Tibial nerve (tissue), 4 donors: ENCODE measurements around the gene GON4L. TPM values are rescaled to one million over a fixed set of nuclear protein-coding genes. Genes with fewer than 3 reads are reported as not detected.
"Not testable (repeated sequence)": the region's sequence is repeated elsewhere in the genome, so short reads cannot be mapped to it uniquely, and the experiment has no call there.

Experiments
- DNase-seq, 2 donors: peaks; one replicate each; pipeline ENCODE4 v3.0.0-alpha.2; 2019; ENCODE audit warnings: low spot score in 2 of 2
- H3K27ac ChIP-seq, 4 donors: fragments of 200-600 bp; sonication (generic) in 3 of 4; one replicate each; pipeline ENCODE4 v1.5.1; 2017 to 2019; ENCODE audit warnings: mild to moderate bottlenecking in 1 of 4
- H3K27me3 ChIP-seq, 2 donors: fragments of 200-600 bp; sonication (generic) in 1 of 2; one replicate each; pipeline versions ENCODE4 v1.5.1 to v1.6.0; 2017 to 2019
- H3K36me3 ChIP-seq, 3 donors: fragments of 200-600 bp; sonication (generic); one replicate each; pipeline ENCODE4 v1.5.1; 2018 to 2019
- H3K4me1 ChIP-seq, 4 donors: fragments of 200-600 bp; sonication (generic) in 3 of 4; one replicate each; pipeline ENCODE4 v1.5.1; 2017 to 2019
- H3K4me3 ChIP-seq, 4 donors: fragments of 200-600 bp; sonication (generic) in 3 of 4; one replicate each; pipeline ENCODE4 v1.5.1; 2017 to 2019; ENCODE audit warnings: mild to moderate bottlenecking in 1 of 4, moderate library complexity in 1 of 4
- H3K9me3 ChIP-seq, 4 donors: fragments of 200-600 bp; sonication (generic) in 3 of 4; one replicate each; pipeline ENCODE4 v1.5.1; 2017 to 2019
- EP300 ChIP-seq, 2 donors: sonication (generic); formaldehyde crosslinking; IDR thresholded peaks; one replicate each; pipeline ENCODE4 v1.6.1; 2017; ENCODE audit warnings: antibody characterized with exemption in 2 of 2, mild to moderate bottlenecking in 1 of 2
- POLR2A ChIP-seq, 2 donors: fragments of 450-650 bp; IDR thresholded peaks; one replicate each; pipeline ENCODE4 v1.6.1; 2017; ENCODE audit warnings: antibody characterized with exemption in 2 of 2, mild to moderate bottlenecking in 2 of 2, moderate library complexity in 2 of 2
- WGBS, 2 donors: methylation state at CpG; one replicate each; pipeline ENCODE4 v1.1.5; 2018; 5-methylcytosine and 5-hydroxymethylcytosine counted together
- total RNA-seq, 4 donors: library from RNA; depleted of rRNA; stranded (reverse); fragments of >200 nt; gene quantifications; one replicate each; pipeline ENCODE4 v1.1.0, GENCODE V29; 2016
- TF ChIP-seq, protein P1 (sequence below), 5 experiments: fragments of 200-600 bp in 3 of 5; fragments of 450-650 bp in 2 of 5; sonication (generic) in 3 of 5; IDR thresholded peaks; one replicate each; pipeline ENCODE4 v1.5.1; 2016 to 2019; ENCODE audit warnings: antibody characterized with exemption in 5 of 5, mild to moderate bottlenecking in 3 of 5, moderate library complexity in 2 of 5

The GON4L gene
- total RNA-seq, 4 donors from 2014 or later = 53.3 to 88.2 (median 66.2) TPM

DNA sequence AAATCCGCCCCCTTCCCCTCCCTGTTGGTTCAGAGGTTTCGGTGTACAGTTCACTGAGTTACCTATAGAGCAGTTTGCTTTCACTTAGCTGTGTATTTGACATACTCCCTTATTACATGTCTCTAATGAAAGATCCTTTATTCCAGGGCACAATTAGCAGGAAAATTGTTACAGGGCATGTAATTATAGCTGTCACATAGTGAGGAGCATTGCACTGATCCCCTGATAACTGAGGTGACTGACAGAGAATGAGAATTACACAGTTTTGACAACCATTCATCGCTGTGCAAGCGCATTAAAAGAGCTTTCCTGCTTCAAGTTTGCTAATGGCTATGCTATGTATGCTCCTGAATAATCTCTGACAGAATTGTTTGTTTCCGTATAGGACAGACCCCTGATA, 141.2 kb downstream of the GON4L start:
- 96 to 99% methylated on average over 5 of the region's 5 CpGs for WGBS, 2 donors
- TF ChIP-seq POLR2A (IDR thresholded peaks at IDR 0.05) = no peak
- TF ChIP-seq EP300 (IDR thresholded peaks at IDR 0.05) = no peak
- TF ChIP-seq, protein P1, sequence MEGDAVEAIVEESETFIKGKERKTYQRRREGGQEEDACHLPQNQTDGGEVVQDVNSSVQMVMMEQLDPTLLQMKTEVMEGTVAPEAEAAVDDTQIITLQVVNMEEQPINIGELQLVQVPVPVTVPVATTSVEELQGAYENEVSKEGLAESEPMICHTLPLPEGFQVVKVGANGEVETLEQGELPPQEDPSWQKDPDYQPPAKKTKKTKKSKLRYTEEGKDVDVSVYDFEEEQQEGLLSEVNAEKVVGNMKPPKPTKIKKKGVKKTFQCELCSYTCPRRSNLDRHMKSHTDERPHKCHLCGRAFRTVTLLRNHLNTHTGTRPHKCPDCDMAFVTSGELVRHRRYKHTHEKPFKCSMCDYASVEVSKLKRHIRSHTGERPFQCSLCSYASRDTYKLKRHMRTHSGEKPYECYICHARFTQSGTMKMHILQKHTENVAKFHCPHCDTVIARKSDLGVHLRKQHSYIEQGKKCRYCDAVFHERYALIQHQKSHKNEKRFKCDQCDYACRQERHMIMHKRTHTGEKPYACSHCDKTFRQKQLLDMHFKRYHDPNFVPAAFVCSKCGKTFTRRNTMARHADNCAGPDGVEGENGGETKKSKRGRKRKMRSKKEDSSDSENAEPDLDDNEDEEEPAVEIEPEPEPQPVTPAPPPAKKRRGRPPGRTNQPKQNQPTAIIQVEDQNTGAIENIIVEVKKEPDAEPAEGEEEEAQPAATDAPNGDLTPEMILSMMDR (IDR thresholded peaks at IDR 0.05) = no peak
- H3K36me3 ChIP-seq = peaks cover 0 to 49% (median 0%) of the 10 kb centered on the region in 3 donors

DNA sequence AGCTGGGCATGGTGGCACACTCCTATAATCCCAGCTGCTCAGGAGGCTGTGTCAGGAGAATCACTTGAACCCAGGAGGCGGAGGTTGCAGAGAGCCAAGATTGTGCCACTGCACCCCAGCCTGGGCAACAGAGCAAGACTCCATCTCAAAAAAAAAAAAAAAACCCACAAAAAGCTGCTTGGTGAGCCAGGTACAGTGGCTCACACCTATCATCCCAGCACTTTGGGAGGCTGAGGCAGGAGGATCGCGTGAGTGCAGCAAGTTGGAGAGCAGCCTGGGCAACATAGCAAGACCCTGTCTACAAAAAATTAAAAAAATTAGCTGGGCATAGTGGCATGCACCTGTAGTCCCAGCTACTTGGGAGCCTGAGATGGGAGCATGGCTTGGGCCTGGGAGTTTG, 142.0 kb downstream of the GON4L start:
- not testable (repeated sequence) for H3K27ac ChIP-seq, H3K4me1 ChIP-seq, DNase-seq, H3K4me3 ChIP-seq, H3K9me3 ChIP-seq, H3K27me3 ChIP-seq
- peaks cover 0 to 44% (median 0%) of the 10 kb centered on the region in 3 donors for H3K36me3 ChIP-seq
- 94 to 96% methylated on average over 3 of the region's 3 CpGs for WGBS, 2 donors

More for the DNA sequence above, 141.2 kb downstream of the GON4L start:
- Histone ChIP-seq H3K4me3 (no peak overlapping the region), H3K27me3 (no peaks in the 10 kb centered on the region), H3K4me1 (no peaks in the 10 kb centered on the region), H3K27ac (no peak overlapping the region), H3K9me3 (no peaks in the 10 kb centered on the region)
- DNase-seq = no peak

DNA sequence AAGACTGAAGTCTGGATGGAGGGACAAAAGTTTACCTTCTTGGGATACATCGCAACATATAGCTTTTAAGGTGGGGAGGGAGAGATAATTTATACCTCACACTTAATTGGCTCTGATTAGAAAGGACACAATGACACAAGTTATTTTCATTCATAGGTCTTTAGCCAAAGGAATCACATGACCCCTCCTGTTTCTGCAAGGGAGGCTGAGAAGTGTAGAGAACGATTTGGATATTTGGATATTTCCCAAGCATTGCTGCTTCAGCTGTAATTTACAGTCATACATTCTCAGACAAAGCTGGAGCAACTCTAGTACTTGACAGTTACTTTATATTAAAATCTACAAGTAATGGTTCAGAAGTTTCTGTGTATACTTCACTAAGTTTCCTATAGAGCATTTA, 143.9 kb downstream of the GON4L start:
- no peak for DNase-seq
- TF ChIP-seq, protein P1 (IDR thresholded peaks at IDR 0.05) = no peak
- TF ChIP-seq POLR2A (IDR thresholded peaks at IDR 0.05) (no peak), EP300 (IDR thresholded peaks at IDR 0.05) (no peak)
- Histone ChIP-seq H3K36me3 (peaks cover 0 to 41% (median 0%) of the 10 kb centered on the region in 3 donors), H3K27ac (no peak overlapping the region), H3K27me3 (no peaks in the 10 kb centered on the region), H3K4me1 (no peaks in the 10 kb centered on the region), H3K9me3 (no peaks in the 10 kb centered on the region), H3K4me3 (no peak overlapping the region)
- WGBS, 2 donors = 55 to 60% methylated on average over 2 of the region's 2 CpGs

DNA sequence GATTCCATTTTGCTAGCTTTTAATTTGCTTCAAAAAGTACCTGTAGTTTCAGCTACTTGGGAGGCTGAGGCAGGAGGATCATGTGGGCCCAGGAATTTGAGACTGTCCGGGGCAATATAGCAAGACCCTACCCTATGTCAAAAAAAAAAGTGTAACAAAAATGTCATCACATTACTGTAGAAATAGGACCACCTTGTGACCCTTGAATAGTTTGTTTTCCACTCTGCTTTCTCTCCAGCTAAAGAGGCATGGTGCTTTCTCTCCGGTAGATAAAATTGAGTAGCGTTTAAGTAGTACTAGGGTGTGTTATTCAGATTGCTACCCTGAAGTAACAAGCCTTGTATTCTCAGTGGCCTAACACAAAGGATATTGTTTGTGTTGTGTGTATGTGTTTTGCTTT, 144.4 kb downstream of the GON4L start:
- not testable (repeated sequence) for H3K27me3 ChIP-seq, H3K9me3 ChIP-seq, H3K4me1 ChIP-seq, DNase-seq, H3K27ac ChIP-seq, H3K4me3 ChIP-seq
- peaks cover 0 to 38% (median 0%) of the 10 kb centered on the region in 3 donors for H3K36me3 ChIP-seq
- WGBS, 2 donors = 69 to 91% methylated on average over 3 of the region's 3 CpGs

DNA sequence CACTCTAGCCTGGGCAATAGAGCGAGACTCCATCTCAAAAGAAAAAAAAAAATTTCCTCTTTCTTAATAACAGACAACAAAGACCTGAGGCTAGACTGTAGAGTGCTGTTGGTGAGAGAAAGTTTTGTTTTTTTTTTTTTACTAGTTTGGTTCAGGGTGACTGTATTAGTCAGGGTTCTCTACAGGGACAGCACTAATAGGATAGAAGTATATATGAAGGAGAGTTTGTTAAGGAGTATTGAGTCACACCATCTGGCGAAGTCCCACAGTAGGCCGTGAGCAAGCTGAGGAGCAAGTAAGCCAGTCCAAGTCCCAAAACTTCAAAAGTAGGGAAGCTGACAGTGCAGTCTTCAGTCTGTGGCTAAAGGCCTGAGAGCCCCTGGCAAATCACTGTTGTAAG, 145.6 kb downstream of the GON4L start:
- peaks cover 0 to 27% (median 0%) of the 10 kb centered on the region in 3 donors for H3K36me3 ChIP-seq
- not testable (repeated sequence) for H3K27me3 ChIP-seq, H3K27ac ChIP-seq, DNase-seq, H3K9me3 ChIP-seq, H3K4me3 ChIP-seq, H3K4me1 ChIP-seq
- 94 to 98% methylated on average over 3 of the region's 3 CpGs for WGBS, 2 donors

DNA sequence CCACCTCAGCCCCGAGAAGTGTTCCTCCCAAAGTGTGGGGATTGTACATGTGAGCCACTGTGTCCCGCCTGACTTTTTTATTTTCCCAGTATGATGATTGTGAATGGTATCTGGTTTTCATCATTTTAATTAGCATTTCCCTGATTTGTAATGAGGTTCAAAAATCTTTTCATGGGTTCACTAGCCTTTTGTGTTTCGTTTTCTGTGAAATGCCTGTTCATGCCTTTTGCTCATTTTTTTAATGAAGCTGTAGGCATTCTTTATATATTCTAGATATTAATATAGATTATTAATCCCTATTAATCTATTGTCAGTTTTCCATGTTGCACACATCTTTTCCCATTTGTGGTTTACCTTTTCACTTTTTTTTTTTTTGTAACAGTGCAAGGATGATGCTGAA, 147.6 kb downstream of the GON4L start:
- no peak overlapping the region for H3K4me3 ChIP-seq
- no peaks in the 10 kb centered on the region for H3K4me1 ChIP-seq
- WGBS, 2 donors = 94 to 99% methylated on average over 3 of the region's 3 CpGs
- no peak overlapping the region for H3K27ac ChIP-seq
- peaks cover 0 to 26% (median 0%) of the 10 kb centered on the region in 3 donors for H3K36me3 ChIP-seq
- H3K9me3 ChIP-seq = no peaks in the 10 kb centered on the region
- TF ChIP-seq, protein P1 (IDR thresholded peaks at IDR 0.05) = no peak
- no peak for TF ChIP-seq POLR2A (IDR thresholded peaks at IDR 0.05)
- TF ChIP-seq EP300 (IDR thresholded peaks at IDR 0.05) = no peak
- no peak for DNase-seq
- no peaks in the 10 kb centered on the region for H3K27me3 ChIP-seq

DNA sequence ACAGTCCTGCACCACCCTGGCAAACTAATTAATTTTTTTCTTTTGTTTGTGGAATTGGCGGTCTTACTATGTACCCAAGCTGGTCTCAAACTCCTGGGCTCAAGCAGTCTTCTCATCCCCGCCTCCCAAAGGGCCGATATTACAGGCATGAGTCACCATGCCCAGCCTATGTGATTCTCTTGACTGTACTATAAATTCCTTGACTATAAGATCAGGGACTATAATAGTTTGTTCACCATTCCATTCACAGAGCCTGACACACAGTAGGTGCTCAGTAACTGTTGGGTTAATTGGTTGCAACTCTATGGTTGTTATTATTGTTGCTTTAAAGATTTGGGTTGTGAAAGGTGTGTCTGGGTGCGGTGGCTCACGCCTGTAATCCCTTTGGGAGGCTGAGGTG, 150.9 kb downstream of the GON4L start:
- 84% methylated on average over 5 of the region's 5 CpGs for WGBS, 2 donors
- TF ChIP-seq EP300 (IDR thresholded peaks at IDR 0.05) (no peak), POLR2A (IDR thresholded peaks at IDR 0.05) (no peak)
- TF ChIP-seq, protein P1 (IDR thresholded peaks at IDR 0.05) = no peak
- Histone ChIP-seq H3K27me3 (no peaks in the 10 kb centered on the region), H3K4me3 (no peak overlapping the region), H3K27ac (no peak overlapping the region), H3K36me3 (peaks cover 0 to 15% (median 0%) of the 10 kb centered on the region in 3 donors), H3K4me1 (no peaks in the 10 kb centered on the region), H3K9me3 (no peaks in the 10 kb centered on the region)
- DNase-seq = no peak

DNA sequence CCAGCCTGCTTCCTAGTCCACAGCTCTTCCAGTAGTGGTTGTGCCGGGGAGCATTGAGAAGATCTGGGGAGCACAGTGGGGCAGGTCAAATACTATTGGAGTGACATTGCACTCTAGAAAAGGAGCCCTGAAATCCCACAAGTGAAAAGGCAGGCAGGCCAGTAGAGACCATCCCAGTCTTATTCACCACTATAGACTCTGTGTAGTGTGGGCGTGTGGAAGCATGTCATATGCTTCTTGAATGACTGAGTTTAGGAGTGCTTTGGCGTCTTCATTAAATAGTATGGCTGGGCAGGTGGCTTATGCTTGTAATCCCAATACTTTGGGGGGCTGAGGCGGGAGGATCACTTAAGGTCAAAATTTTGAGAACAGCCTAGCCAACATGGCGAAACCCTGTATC, 152.6 kb downstream of the GON4L start:
- H3K27me3 ChIP-seq, H3K4me3 ChIP-seq, DNase-seq, H3K9me3 ChIP-seq, H3K36me3 ChIP-seq, H3K4me1 ChIP-seq, H3K27ac ChIP-seq: not testable (repeated sequence)
- 85 to 91% methylated on average over 5 of the region's 5 CpGs for WGBS, 2 donors
